Liver (tissue), 9 donors: ENCODE results near the gene SCGN. TPM values are rescaled to one million over a fixed set of nuclear protein-coding genes. Genes with fewer than 3 reads are reported as not detected.

Experiments used
- DNase-seq: peaks from one replicate; pipeline ENCODE4 v3.0.0-alpha.2; 2017; ENCODE audit warnings: low spot score
- H3K27ac ChIP-seq, 2 donors: one replicate each; pipeline ENCODE4 v1.7.0; 2013; ENCODE audit warnings: inconsistent platforms in 2 of 2, low read length in 2 of 2, control low read depth in 1 of 2, low read depth in 1 of 2, mild to moderate bottlenecking in 1 of 2
- H3K27me3 ChIP-seq, 4 donors: one replicate each; pipeline versions ENCODE4 v1.6.1 to v1.7.0; 2013; ENCODE audit warnings: low read length in 3 of 4, inconsistent platforms in 1 of 4, mild to moderate bottlenecking in 1 of 4, moderate library complexity in 1 of 4; ENCODE audit not compliant: control insufficient read depth in 4 of 4, insufficient read depth in 4 of 4
- H3K36me3 ChIP-seq, 4 donors: one replicate each; pipeline versions ENCODE4 v1.6.1 to v1.7.0; 2013; ENCODE audit warnings: low read length in 3 of 4, mild to moderate bottlenecking in 3 of 4, low read depth in 1 of 4, moderate library complexity in 1 of 4; ENCODE audit not compliant: control insufficient read depth in 4 of 4, insufficient read depth in 3 of 4
- H3K4me1 ChIP-seq, 4 donors: one replicate each; pipeline versions ENCODE4 v1.6.1 to v1.7.0; 2013; ENCODE audit warnings: low read length in 3 of 4, mild to moderate bottlenecking in 3 of 4, moderate library complexity in 1 of 4; ENCODE audit not compliant: control insufficient read depth in 4 of 4, insufficient read depth in 4 of 4
- H3K4me3 ChIP-seq, 3 donors: one replicate each; pipeline versions ENCODE4 v1.6.1 to v1.7.0; 2013; ENCODE audit warnings: low read length in 3 of 3, control low read depth in 1 of 3, low read depth in 1 of 3, mild to moderate bottlenecking in 1 of 3
- H3K9ac ChIP-seq, 2 donors: one replicate each; pipeline ENCODE4 v1.7.0; 2013; ENCODE audit warnings: low read length in 2 of 2, mild to moderate bottlenecking in 2 of 2, moderate library complexity in 2 of 2, control low read depth in 1 of 2, low read depth in 1 of 2
- H3K9me3 ChIP-seq, 4 donors: one replicate each; pipeline versions ENCODE4 v1.6.1 to v1.7.0; 2013; ENCODE audit warnings: low read length in 3 of 4; ENCODE audit not compliant: control insufficient read depth in 4 of 4
- CTCF ChIP-seq: fragments of 150-350 bp; IDR thresholded peaks from 2 replicates; pipeline ENCODE4 v1.5.1; 2017; ENCODE audit warnings: improper control_type of control experiment, low read depth, low read length; ENCODE audit not compliant: missing input control
- FOXA1 ChIP-seq: IDR thresholded peaks from 2 replicates; pipeline ENCODE4 v1.6.1; 2016; ENCODE audit warnings: antibody characterized with exemption
- GABPA ChIP-seq, 2 donors: IDR thresholded peaks in 1 of 2; conservative IDR thresholded peaks in 1 of 2; 2 replicates each; pipeline ENCODE4 v1.6.1; 2016; ENCODE audit warnings: antibody characterized with exemption in 2 of 2, mild to moderate bottlenecking in 1 of 2, moderate library complexity in 1 of 2
- JUND ChIP-seq, 2 donors: IDR thresholded peaks; 2 replicates each; pipeline ENCODE4 v1.6.1; 2016; ENCODE audit warnings: antibody characterized with exemption in 2 of 2
- MAX ChIP-seq: IDR thresholded peaks from 2 replicates; pipeline ENCODE4 v1.6.1; 2016; ENCODE audit warnings: antibody characterized with exemption
- NR2F2 ChIP-seq: IDR thresholded peaks from 2 replicates; pipeline ENCODE4 v1.6.1; 2016; ENCODE audit warnings: antibody characterized with exemption
- RAD21 ChIP-seq, 2 donors: IDR thresholded peaks; 2 replicates each; pipeline ENCODE4 v1.6.1; 2016; ENCODE audit warnings: antibody characterized with exemption in 2 of 2, mild to moderate bottlenecking in 2 of 2
- REST ChIP-seq: IDR thresholded peaks from 2 replicates; pipeline ENCODE4 v1.6.1; 2016; ENCODE audit warnings: antibody characterized with exemption, mild to moderate bottlenecking
- RXRA ChIP-seq, 2 donors: IDR thresholded peaks; 2 replicates each; pipeline ENCODE4 v1.6.1; 2017 to 2018; ENCODE audit warnings: antibody characterized with exemption in 2 of 2, mild to moderate bottlenecking in 1 of 2
- SP1 ChIP-seq: IDR thresholded peaks from 2 replicates; pipeline ENCODE4 v1.6.1; 2018; ENCODE audit warnings: antibody characterized with exemption, mild to moderate bottlenecking
- YY1 ChIP-seq: IDR thresholded peaks from 2 replicates; pipeline ENCODE4 v1.6.1; 2016; ENCODE audit warnings: antibody characterized with exemption, mild to moderate bottlenecking
- WGBS: extraction: QIAGEN DNeasy Blood & Tissue Kit; methylation state at CpG from one replicate; pipeline ENCODE4 v1.1.7; 2013; 5-methylcytosine and 5-hydroxymethylcytosine counted together
- polyA plus RNA-seq, 2 donors: library from polyadenylated mRNA; stranded (reverse) in 1 of 2; unstranded in 1 of 2; fragments of 200-250 nt in 1 of 2; fragments of >200 nt in 1 of 2; fragmentation: Nextera tagmentation in 1 of 2; extraction: Ambion mirVana in 1 of 2; gene quantifications; one replicate each; pipeline versions ENCODE4 v1.2.1 to v1.2.3, GENCODE V29; 2013 to 2015
- total RNA-seq, 2 donors: library from RNA; depleted of rRNA; stranded (reverse); fragments of >200 nt; gene quantifications; one replicate each; pipeline ENCODE4 v1.2.3, GENCODE V29; 2014
- donor health status: healthy.
- donor health status: healthy.
- donor health status: healthy.
- donor health status: healthy.
- donor health status: healthy.

The SCGN gene
- total and polyA plus RNA-seq, 4 donors, result 0.28 to 8.1 (median 2.8) TPM

- Histone ChIP-seq H3K4me1 (no peaks in the 10 kb centered on the region), H3K36me3 (no peaks in the 10 kb centered on the region), H3K4me3 (no peak overlapping the region), H3K9me3 (no peaks in the 10 kb centered on the region), H3K27me3 (no peaks in the 10 kb centered on the region), H3K27ac (no peak overlapping the region), H3K9ac (no peak overlapping the region)
- TF ChIP-seq REST (no peak), RAD21 (IDR thresholded peaks at IDR 0.05) (no peak), FOXA1 (no peak), GABPA (IDR thresholded peaks at IDR 0.05 in 1 of 2, conservative IDR thresholded peaks at IDR 0.05 in 1 of 2) (no peak), YY1 (no peak), MAX (no peak)
- WGBS, result 84% methylated on average over 3 of the region's 3 CpGs
- no peak for DNase-seq
These were observed 40.5 kb downstream of the SCGN start for GRCh38 chr6:25692472-25692871.

GRCh38 chr6:25694366-25694765, 42.4 kb downstream of the SCGN start:
- TF ChIP-seq RAD21 (IDR thresholded peaks at IDR 0.05) (no peak), RXRA (IDR thresholded peaks at IDR 0.05) (no peak), GABPA (IDR thresholded peaks at IDR 0.05 in 1 of 2, conservative IDR thresholded peaks at IDR 0.05 in 1 of 2) (no peak), JUND (IDR thresholded peaks at IDR 0.05) (no peak), SP1 (no peak), NR2F2 (no peak), CTCF (no peak), REST (no peak)
- Histone ChIP-seq H3K27ac (no peak overlapping the region), H3K9me3 (no peaks in the 10 kb centered on the region), H3K4me3 (no peak overlapping the region), H3K36me3 (no peaks in the 10 kb centered on the region), H3K27me3 (no peaks in the 10 kb centered on the region), H3K9ac (no peak overlapping the region), H3K4me1 (no peaks in the 10 kb centered on the region)
- no peak for DNase-seq
- 91% methylated on average over 4 of the region's 4 CpGs for WGBS
